ENCODE measurements around the gene OTOP1.
"Not testable (repeated sequence)": the region's sequence is repeated elsewhere in the genome, so short reads cannot be mapped to it uniquely, and the experiment has no call there.

GRCh38 chr4:4143376-4143775 is 83.4 kb downstream of the OTOP1 start:
- not testable (repeated sequence) for TF ChIP-seq ZNF837, CTCF, ZNF596, ZNF423, ZSCAN23, ZFP69B (tag by site-specific recombination; IDR thresholded peaks at IDR 0.05)

Data from HEK293 (cell line).